NOMO-1 (cell line): Measurements from ENCODE around the gene PGBD2.
"Not testable (repeated sequence)": the region's sequence is repeated elsewhere in the genome, so short reads cannot be mapped to it uniquely, and the experiment has no call there.

Experiments used
- DNase-seq, 2 experiments: peaks; one replicate each; lab custom pipeline; 2025; ENCODE audit not compliant: unreplicated experiment in 2 of 2; lab: John Stamatoyannopoulos, UW

PGBD2 gene

DNA sequence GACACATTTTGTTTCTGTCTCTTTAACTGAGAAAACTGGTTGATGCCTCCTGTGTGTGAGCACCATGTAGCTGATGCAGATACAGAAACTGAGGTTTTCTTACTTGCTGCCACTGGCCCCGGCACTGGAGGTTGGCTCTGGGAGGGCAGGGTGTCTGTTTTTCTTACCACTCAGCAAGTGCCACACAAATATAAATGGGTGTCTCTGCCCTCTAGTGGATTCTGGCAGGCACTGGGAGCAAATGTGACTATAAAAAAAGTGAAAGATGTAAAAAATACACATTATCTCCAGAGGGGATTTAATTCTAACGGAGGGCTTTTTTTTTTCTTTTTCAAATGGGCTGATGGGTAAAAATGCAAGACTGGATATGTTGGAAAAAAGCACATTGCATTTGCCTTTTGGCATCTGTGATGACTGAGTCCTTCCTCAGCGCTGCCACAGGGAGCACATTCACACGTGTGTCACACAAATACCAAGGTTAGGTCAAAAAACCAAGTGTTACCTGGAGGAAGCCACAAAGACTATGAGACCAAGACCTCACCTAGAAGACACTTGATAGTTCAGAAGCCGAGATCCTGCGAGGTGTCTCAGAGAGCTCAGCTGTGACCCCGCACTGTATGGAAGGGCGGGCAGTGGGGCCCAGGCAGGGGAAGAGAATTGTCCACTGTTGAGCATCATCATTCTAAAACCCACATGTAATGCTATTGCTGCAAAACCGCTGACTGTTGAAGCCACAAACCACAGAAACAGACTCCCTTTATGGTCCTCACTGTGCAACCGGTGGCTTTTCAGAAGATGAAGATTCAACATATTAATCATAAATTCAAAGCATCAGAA, 18.9 kb downstream of the PGBD2 start:
- DNase-seq, result peak; percentile 70 to 87

DNA sequence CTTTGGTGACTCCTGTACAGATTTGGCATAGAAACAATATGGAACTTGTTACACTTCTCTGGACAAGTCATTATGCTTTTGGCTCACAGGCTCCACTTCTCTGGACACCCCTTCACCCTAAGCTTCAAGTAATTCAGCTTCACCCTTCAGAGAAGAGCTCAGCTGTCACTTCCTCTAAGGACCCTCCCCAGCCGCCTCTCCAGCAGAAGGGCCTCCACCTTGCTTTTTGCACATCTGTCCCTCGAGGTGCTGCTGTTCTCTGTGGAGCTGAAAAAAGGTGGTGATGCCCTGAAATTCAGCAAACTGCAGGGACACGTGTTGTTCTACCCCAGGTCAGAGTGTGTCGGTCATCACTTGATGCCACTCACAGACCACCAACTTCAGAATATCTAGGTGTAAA, 19.8 kb downstream of the PGBD2 start:
- not testable (repeated sequence) for DNase-seq

DNA sequence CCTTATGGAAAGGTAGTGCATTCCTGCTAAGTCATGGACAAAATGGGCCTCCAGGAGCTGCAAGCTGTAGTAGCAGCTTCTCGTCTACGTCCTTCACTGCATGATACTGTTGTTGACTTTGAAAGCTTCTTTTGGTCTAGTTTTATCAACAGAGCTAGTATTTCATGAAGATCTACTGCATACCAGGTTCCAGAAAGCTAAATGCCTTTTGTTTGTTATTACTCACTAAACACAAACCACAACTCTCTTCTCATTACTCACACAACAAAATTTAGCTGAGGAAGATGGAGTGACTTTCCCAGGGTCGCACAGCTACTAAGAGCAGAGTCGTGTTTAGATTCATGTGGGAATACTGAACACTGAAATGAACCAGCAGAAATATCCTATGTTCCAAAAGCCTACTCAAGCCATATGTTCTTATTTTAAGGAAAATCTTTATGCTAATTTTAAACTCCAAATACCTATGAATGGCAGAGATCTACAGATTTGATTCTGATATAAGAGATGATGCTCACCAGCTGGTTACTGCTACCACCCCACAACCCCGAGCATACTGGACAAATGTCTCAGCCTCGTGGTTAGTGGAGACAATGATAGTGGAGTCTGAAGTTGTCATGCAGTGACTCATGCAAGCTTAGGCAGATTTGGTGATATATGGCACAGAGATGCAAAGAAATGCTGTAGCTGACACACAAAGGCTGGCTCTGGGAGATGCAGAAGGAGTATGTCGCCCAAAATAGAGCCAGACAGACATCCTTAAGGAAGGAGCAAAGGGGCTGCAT, 20.6 kb downstream of the PGBD2 start:
- DNase-seq, result no peak

DNA sequence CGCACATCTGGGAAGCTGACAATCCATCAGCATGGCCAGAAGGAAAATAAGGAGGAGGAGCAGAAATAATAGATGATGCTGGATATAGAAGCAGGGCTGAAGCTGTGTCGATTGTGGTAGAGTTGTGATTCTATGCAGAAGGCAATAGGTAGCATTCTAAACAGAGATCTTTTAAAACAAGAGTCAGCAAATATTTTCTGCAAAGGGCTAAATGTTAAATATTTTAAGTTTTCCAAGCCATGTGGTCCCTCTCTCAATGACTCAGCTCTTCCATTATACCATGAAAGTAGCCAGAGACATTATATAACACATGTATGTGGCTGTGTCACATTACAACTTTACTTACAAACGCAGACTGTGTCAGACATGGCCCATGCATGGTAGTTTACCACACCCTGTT, 21.2 kb downstream of the PGBD2 start:
- not testable (repeated sequence) for DNase-seq

DNA sequence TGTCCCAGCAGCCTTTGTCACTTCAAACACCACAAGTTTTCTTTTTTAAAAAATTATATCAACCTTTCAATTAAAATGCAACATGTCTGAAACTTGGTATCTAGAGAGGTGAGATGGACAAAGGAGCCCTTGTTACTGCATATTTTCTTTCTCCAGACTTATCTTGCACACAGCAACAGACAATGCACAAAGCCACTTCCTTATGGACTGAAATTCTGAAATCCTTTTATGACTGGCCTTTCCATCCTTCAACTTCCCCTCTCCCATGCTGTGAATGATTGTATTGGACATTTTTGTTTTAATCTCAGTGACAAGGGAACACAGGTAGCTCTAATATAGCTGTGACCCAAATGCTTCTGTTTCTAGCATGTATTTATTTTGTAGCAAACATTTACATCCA, 22.1 kb downstream of the PGBD2 start:
- DNase-seq, result peak in 1 of 2 experiments; percentile 19

DNA sequence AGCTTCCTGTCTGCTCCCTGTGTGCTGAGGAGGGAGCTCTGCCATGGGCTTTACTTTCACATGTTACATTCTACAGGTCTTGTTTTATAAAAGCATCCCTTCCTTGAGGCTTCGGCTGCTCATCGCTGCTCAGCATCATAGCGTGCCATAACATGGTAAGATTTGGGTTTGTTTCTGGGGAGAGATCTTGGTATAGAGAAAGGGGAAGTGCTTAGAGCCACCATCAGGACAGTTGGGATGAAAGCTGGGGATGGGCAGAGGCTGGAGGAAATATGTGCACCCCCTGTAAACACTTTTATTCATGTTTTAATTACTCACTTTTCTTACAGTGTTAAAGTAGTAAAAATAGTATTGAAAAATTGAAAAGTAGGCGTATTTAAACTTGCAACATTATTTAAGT, 24.0 kb downstream of the PGBD2 start:
- not testable (repeated sequence) for DNase-seq

DNA sequence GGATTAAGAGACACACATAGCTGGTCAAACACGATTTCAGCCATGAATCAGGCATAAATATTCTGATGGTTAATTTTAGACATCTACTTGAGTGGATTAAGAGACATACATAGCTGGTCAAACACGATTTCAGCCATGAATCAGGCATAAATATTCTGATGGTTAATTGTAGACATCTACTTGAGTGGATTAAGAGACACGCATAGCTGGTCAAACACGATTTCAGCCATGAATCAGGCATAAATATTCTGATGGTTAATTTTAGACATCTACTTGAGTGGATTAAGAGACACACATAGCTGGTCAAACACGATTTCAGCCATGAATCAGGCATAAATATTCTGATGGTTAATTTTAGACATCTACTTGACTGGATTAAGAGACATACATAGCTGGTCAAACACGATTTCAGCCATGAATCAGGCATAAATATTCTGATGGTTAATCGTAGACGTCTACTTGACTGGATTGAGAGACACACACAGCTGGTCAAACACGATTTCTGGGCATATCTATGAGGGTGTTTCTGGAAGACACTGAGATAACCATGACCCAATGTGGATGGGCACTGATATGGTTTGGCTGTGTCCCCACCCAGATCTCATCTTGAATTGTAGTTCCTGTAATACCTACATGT, 32.3 kb downstream of the PGBD2 start:
- DNase-seq, result not testable (repeated sequence)

DNA sequence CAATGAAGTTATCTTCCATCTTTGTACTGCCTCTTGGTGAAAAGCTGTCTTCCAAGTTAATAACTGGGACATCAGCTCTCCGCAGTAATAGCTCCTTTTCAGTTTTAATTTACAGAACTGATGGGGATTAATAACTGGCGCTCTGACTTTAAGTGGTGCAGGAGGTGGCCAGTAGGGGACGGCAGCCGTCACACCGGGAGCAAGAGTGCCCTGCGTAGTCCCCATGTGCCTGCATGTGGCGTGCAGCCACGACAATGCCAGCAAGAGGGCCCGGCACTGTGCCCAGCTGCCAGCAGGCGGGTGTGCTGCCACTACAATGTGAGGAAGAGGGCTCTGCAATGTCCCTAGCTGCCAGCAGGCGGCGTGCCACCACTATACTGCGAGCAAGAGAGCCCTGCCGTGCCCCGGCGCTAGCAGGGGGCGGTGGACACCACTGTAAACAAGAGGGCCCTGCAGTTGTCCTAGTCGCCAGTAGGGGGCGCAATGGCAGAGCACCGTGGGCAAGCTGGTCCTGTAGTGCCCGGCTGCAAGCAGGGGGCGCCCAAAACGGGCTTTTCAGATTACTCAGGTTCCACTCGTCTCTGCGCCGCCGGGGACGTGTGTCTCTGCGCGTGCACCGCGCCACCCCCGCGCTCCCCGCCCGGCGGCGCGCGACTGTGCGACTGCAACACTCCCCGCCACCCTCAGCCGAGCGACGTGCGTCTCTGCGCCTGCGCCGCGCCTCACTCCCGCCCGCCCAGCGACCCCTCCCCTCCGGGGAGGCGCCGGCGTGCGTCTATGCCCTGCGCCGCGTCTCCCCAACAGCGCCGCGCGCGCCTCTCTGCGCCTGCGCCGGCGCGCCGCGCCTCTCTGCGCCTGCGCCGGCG, 38.3 kb downstream of the PGBD2 start:
- DNase-seq, result not testable (repeated sequence)

DNA sequence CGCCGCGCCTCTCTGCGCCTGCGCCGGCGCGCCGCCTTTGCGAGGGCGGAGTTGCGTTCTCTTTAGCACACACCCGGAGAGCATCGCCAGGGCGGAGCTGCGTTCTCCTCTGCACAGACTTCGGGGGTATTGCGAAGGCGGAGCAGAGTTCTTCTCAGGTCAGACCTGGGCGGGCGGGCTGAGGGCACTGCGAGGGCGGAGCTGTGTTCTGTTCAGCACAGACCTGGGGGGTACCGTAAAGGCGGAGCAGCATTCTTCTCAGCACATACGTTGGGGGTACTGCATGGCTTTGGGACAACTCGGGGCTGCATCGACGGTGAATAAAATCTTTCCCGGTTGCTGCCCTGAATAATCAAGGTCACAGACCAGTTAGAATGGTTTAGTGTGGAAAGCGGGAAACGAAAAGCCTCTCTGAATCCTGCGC, 39.0 kb downstream of the PGBD2 start:
- not testable (repeated sequence) for DNase-seq

DNA sequence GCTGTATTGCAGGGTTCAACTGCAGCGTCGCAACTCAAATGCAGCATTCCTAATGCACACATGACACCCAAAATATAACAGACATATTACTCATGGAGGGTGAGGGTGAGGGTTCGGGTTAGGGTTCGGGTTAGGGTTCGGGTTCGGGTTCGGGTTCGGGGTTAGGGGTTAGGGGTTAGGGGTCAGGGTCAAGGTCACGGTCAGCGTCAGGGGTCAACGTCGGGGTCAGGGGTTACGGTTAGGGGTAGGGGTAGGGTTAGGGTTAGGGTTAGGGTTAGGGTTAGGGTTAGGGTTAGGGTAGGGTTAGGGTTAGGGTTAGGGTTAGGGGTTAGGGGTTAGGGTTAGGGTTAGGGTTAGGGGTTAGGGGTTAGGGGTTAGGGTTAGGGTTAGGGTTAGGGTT, 39.4 kb downstream of the PGBD2 start:
- DNase-seq, result not testable (repeated sequence)

DNA sequence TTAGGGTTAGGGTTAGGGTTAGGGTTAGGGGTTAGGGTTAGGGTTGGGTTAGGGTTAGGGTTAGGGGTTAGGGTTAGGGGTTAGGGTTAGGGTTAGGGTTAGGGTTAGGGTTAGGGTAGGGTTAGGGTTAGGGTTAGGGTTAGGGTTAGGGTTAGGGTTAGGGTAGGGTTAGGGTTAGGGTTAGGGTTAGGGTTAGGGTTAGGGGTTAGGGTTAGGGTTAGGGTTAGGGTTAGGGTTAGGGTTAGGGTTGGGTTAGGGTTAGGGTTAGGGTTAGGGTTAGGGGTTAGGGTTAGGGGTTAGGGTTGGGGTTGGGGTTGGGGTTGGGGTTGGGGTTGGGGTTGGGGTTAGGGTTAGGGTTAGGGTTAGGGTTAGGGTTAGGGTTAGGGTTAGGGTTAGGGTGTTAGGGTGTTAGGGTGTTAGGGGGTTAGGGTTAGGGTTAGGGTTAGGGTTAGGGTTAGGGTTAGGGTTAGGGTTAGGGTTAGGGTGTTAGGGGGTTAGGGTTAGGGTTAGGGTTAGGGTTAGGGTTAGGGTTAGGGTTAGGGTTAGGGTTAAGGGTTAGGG, 39.9 kb downstream of the PGBD2 start:
- not testable (repeated sequence) for DNase-seq
